Upper lobe of left lung (tissue), 6 donors: ENCODE measurements around the gene DUSP12. TPM values are rescaled to one million over a fixed set of nuclear protein-coding genes. Genes with fewer than 3 reads are reported as not detected.

Experiments
- ATAC-seq, 2 donors: fragments of 200-7000 bp; cut with Tn5 transposase; one replicate each; pipeline ENCODE4 v1.9.1; 2022; ENCODE audit warnings: mild to moderate bottlenecking in 2 of 2, moderate library complexity in 2 of 2; ENCODE audit not compliant: low FRiP score in 2 of 2
- DNase-seq, 2 donors: peaks; one replicate each; pipeline ENCODE4 v3.0.0-alpha.2; 2019 to 2020
- H3K27ac ChIP-seq, 4 donors: fragments of 200-600 bp; sonication (generic); one replicate each; pipeline ENCODE4 v1.5.1; 2016 to 2019
- H3K27me3 ChIP-seq, 4 donors: fragments of 200-600 bp; sonication (generic); one replicate each; pipeline ENCODE4 v1.5.1; 2017 to 2019
- H3K36me3 ChIP-seq, 4 donors: fragments of 200-600 bp; sonication (generic); one replicate each; pipeline ENCODE4 v1.5.1; 2016 to 2019
- H3K4me1 ChIP-seq, 4 donors: fragments of 200-600 bp; sonication (generic); one replicate each; pipeline ENCODE4 v1.5.1; 2018 to 2019
- H3K4me3 ChIP-seq, 4 donors: fragments of 200-600 bp; sonication (generic); one replicate each; pipeline ENCODE4 v1.5.1; 2017 to 2019; ENCODE audit warnings: mild to moderate bottlenecking in 2 of 4, moderate library complexity in 1 of 4
- H3K9me3 ChIP-seq, 4 donors: fragments of 200-600 bp; sonication (generic); one replicate each; pipeline ENCODE4 v1.5.1; 2018 to 2019
- CTCF ChIP-seq, 6 experiments: fragments of 450-650 bp in 4 of 6; fragments of 200-600 bp in 2 of 6; sonication (generic) in 2 of 6; IDR thresholded peaks; one replicate each; pipeline ENCODE4 v1.5.1; 2016 to 2019; ENCODE audit warnings: antibody characterized with exemption in 6 of 6
- EP300 ChIP-seq, 4 donors: sonication (generic); formaldehyde crosslinking; IDR thresholded peaks; one replicate each; pipeline ENCODE4 v1.5.1; 2017; ENCODE audit warnings: antibody characterized with exemption in 4 of 4, control low read depth in 2 of 4
- POLR2A ChIP-seq, 4 donors: fragments of 450-650 bp; IDR thresholded peaks; one replicate each; pipeline ENCODE4 v1.5.1; 2016 to 2017; ENCODE audit warnings: antibody characterized with exemption in 4 of 4, mild to moderate bottlenecking in 2 of 4
- POLR2AphosphoS5 ChIP-seq, 2 donors: sonication (generic); formaldehyde crosslinking; IDR thresholded peaks; one replicate each; pipeline ENCODE4 v1.5.1; 2017; ENCODE audit warnings: antibody characterized with exemption in 2 of 2
- WGBS, 2 donors: methylation state at CpG; one replicate each; pipeline ENCODE4 v1.1.5; 2017 to 2018; 5-methylcytosine and 5-hydroxymethylcytosine counted together
- small RNA-seq, 4 donors: library from RNA; depleted of rRNA; stranded (forward); fragments of <200 nt; gene quantifications; one replicate each; pipeline ENCODE3, GENCODE V24; 2016
- total RNA-seq, 6 donors: library from RNA; depleted of rRNA in 4 of 6; stranded (reverse); fragments of >200 nt in 4 of 6; gene quantifications; one replicate each; pipeline versions ENCODE4 v1.1.0 to v1.2.1, GENCODE V29; 2016 to 2021
- donor health status: DM: no; HTN: no; CAD: no; lungs with moderate emphysema.
- donor health status: DM: no; HTN: yes; CAD: no; lungs with severe emphysema.

Gene DUSP12
- total RNA-seq, 6 donors from 2014 or later, result 4.6 to 29.0 (median 15.9) TPM

- TF ChIP-seq EP300 (IDR thresholded peaks at IDR 0.05), result no peak
- no peak for TF ChIP-seq POLR2AphosphoS5 (IDR thresholded peaks at IDR 0.05)
- TF ChIP-seq CTCF (IDR thresholded peaks at IDR 0.05), result no peak
- no peak for TF ChIP-seq POLR2A (IDR thresholded peaks at IDR 0.05)
- Histone ChIP-seq H3K27me3 (no peaks in the 10 kb centered on the region), H3K9me3 (no peaks in the 10 kb centered on the region), H3K4me3 (no peak overlapping the region), H3K4me1 (peaks cover 0 to 3% (median 0%) of the 10 kb centered on the region in 4 donors), H3K36me3 (peaks cover 0 to 23% (median 4%) of the 10 kb centered on the region in 4 donors), H3K27ac (no peak overlapping the region)
- no peak for DNase-seq
- 78 to 88% methylated on average over 3 of the region's 3 CpGs for WGBS, 2 donors
- no peak for ATAC-seq
These were observed 56.0 kb downstream of the DUSP12 start for GRCh38 chr1:161805399-161806197.

Small RNAs within 50 kb of the gene (small RNA-seq; reads per million reads assigned to genes)
- gene RN7SL466P, result 0 reads per million in 4 donors

Other genes starting within 250 kb of the DUSP12 start
- 100 to 1,000 TPM in 4 of 6 donors, 10 to 100 TPM in 2; 94.6 to 273 (median 160) TPM for gene FCGR2A, start 244.3 kb upstream of the DUSP12 start, total RNA-seq
- gene HSPA6, start 225.2 kb upstream of the DUSP12 start, total RNA-seq, result 10 to 100 TPM; 10.8 to 37.7 (median 15.9) TPM
- gene FCGR3A, start 200.0 kb upstream of the DUSP12 start, total RNA-seq, result 100 to 1,000 TPM in 2 of 6 donors, 10 to 100 TPM in 4; 20.8 to 237 (median 82.8) TPM
- 10 to 100 TPM in 5 of 6 donors, 1 to 10 TPM in 1; 6.3 to 59.2 (median 20.4) TPM for gene FCGR3B, start 118.6 kb upstream of the DUSP12 start, total RNA-seq
- gene FCGR2B, start 86.6 kb upstream of the DUSP12 start, total RNA-seq, result 10 to 100 TPM in 4 of 6 donors, 1 to 10 TPM in 2; 5.4 to 33.9 (median 22.0) TPM
- 1 to 10 TPM in 2 of 6 donors, under 1 TPM in 1, not detected in 3; 0.52 to 1.2 (median 1.0) TPM for gene FCRLA, start 42.6 kb upstream of the DUSP12 start, total RNA-seq
- 1 to 10 TPM in 3 of 6 donors, not detected in 3; 1.4 to 2.1 (median 1.7) TPM for gene FCRLB, start 28.2 kb upstream of the DUSP12 start, total RNA-seq
- gene ATF6, start 16.5 kb downstream of the DUSP12 start, total RNA-seq, result 10 to 100 TPM; 14.2 to 36.7 (median 27.0) TPM